KOPT-K1 (cell line): Measurements from ENCODE around the gene ANKUB1.

ENCODE experiments used
- H3K27ac ChIP-seq: fragments of 200-600 bp; sonication (generic); 2 replicates; pipeline ENCODE4 v1.5.1; 2016; ENCODE audit warnings: antibody characterized with exemption, mild to moderate bottlenecking, low read depth, low read length; ENCODE audit not compliant: poor library complexity, severe bottlenecking
- H3K36me3 ChIP-seq: fragments of 200-600 bp; sonication (generic); 2 replicates; pipeline ENCODE4 v1.5.1; 2017; ENCODE audit warnings: antibody characterized with exemption, mild to moderate bottlenecking, low read length, moderate library complexity; ENCODE audit not compliant: insufficient read depth
- H3K9me3 ChIP-seq: fragments of 200-600 bp; sonication (generic); 2 replicates; pipeline ENCODE4 v1.5.1; 2017; ENCODE audit warnings: antibody characterized with exemption, low read length, mild to moderate bottlenecking; ENCODE audit not compliant: insufficient read depth, poor library complexity, severe bottlenecking

Gene ANKUB1

GRCh38 chr3:149815321-149815720, 23.0 kb upstream of the ANKUB1 start:
- H3K9me3 ChIP-seq, result no peaks in the 10 kb centered on the region
- no peaks in the 10 kb centered on the region for H3K36me3 ChIP-seq
- no peak overlapping the region for H3K27ac ChIP-seq

DNA sequence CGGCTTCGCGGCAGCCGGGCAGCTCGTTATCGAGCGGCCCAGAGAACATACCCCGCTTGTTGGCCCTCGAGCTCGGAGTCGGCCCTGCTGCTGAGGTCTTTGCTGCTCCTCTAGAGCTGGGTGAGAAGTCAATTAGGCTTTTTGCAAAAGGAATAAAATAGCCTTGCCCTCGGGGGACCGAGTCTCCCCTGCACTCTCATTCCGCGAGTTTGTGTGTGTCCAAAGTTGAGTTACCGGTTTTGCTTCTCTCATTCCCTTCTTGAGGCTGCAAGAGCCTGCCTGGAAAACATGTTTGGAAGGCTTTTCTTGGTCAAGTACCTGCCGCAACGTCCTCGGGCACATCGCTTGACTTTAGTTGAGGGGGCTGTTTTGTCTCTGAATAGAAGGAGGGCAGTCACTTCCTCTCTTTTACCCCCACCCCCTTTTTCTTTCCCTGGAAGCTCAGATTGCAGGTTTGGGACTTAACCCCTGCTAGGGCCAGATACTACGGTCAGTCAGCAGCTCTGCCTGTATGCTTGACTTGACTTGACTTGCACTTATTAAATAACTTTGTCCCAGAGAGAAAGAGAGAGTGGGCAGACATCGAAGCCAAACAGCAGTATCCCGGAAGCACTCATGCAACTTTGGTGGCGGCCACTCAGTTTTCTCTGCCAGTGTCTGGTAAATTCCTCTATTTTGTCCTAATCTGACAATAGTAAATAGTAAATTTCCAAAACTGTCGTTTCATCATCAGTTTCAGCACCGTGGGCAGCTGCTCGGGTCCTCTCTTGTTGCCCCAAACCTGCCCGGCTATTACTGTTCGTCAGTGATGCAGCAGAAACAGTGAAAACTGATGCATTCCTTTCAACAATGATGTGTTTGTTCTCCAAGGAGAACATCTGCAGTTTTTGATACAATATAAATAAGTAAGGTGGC, 21.3 kb upstream of the ANKUB1 start:
- Histone ChIP-seq H3K9me3 (no peaks in the 10 kb centered on the region), H3K27ac (peak overlapping the region; percentile 65), H3K36me3 (no peaks in the 10 kb centered on the region)

GRCh38 chr3:149812606-149813366, 20.4 kb upstream of the ANKUB1 start, which contains the start of gene RNF13:
RNF13 (plus strand) TSS chr3:149813215; CDS start chr3:149846027, 32,812 bp downstream.
- Histone ChIP-seq H3K36me3 (no peaks in the 10 kb centered on the region), H3K9me3 (no peaks in the 10 kb centered on the region), H3K27ac (peak within 1 kb of the TSS; percentile 65)

DNA sequence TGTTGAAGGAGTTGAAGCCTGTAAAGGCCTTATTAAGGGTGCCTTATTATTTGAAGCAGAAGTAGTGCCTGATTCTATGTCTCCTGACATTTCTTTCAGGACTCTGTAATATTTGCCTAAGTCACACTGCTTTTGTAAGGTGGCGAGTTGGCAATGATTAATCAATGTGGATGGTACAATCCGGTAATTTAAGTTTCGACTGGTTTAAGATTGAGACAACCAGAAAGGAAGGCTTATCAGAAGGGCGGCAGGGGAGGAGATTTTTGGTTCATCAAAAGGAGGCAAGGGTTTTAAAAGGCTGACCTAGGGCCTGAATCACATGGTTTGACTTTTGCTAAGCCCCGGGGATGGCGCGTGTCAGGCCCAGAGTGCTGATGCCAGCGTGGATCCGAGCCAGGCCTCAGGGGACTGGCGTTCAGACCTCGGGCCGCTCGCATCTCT, 19.8 kb upstream of the ANKUB1 start:
- no peaks in the 10 kb centered on the region for H3K36me3 ChIP-seq
- H3K9me3 ChIP-seq, result no peaks in the 10 kb centered on the region
- peak overlapping the region; percentile 65 for H3K27ac ChIP-seq

GRCh38 chr3:149810846-149811245, 18.5 kb upstream of the ANKUB1 start:
- no peaks in the 10 kb centered on the region for H3K9me3 ChIP-seq
- no peak overlapping the region for H3K27ac ChIP-seq

DNA sequence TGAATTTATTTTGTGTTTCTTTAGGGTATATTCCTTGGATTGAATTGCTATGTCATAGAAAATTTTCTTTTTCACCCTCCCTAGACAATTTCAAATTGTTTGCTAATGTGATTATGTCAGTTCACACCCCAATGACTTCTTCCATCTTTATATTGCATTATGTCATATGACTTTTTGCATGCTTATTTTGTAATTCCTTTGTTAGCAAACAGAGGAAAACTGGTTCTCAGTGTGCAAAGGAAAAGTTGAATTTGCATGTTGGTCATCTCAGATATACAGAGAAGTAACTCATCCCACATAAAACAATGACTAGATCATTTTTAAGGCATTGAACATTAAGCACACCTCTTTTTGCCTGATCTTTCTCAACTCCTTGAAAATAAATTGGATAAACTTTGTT, 17.3 kb upstream of the ANKUB1 start:
- Histone ChIP-seq H3K27ac (no peak overlapping the region), H3K36me3 (no peaks in the 10 kb centered on the region), H3K9me3 (no peaks in the 10 kb centered on the region)

More at GRCh38 chr3:149810846-149811245, 18.5 kb upstream of the ANKUB1 start:
- H3K36me3 ChIP-seq, result no peaks in the 10 kb centered on the region

GRCh38 chr3:149808209-149808829, 16.0 kb upstream of the ANKUB1 start:
- no peak overlapping the region for H3K27ac ChIP-seq
- no peaks in the 10 kb centered on the region for H3K9me3 ChIP-seq
- no peaks in the 10 kb centered on the region for H3K36me3 ChIP-seq

- Histone ChIP-seq H3K36me3 (no peaks in the 10 kb centered on the region), H3K9me3 (no peaks in the 10 kb centered on the region), H3K27ac (no peak overlapping the region)
Measured at GRCh38 chr3:149806171-149806778, 13.9 kb upstream of the ANKUB1 start.

GRCh38 chr3:149801639-149802038, 9.3 kb upstream of the ANKUB1 start:
- Histone ChIP-seq H3K27ac (no peak overlapping the region), H3K36me3 (no peaks in the 10 kb centered on the region), H3K9me3 (no peaks in the 10 kb centered on the region)

GRCh38 chr3:149801195-149801594, 8.8 kb upstream of the ANKUB1 start:
- Histone ChIP-seq H3K36me3 (no peaks in the 10 kb centered on the region), H3K27ac (no peak overlapping the region), H3K9me3 (no peaks in the 10 kb centered on the region)

DNA sequence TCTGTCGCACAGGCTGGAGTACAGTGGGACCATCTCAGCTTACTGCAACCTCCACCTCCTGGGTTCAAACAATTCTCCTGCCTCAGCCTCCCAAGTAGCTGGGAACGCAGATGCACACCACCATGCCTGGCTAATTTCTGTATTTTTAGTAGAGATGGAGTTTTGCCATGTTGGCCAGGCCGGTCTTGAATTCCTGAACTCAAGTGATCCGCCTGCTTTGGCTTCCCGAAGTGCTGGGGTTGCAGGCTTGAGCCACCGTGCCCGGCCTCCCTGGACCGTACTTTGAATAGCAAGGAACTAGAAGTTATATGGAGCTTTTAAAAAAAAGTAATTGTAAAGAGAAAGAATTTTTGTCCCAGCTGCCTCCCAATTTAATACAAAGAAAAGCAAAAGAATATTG, 8.3 kb upstream of the ANKUB1 start:
- Histone ChIP-seq H3K27ac (no peak overlapping the region), H3K9me3 (no peaks in the 10 kb centered on the region), H3K36me3 (no peaks in the 10 kb centered on the region)

GRCh38 chr3:149796026-149796425, 3.7 kb upstream of the ANKUB1 start:
- Histone ChIP-seq H3K36me3 (no peaks in the 10 kb centered on the region), H3K27ac (no peak overlapping the region), H3K9me3 (no peaks in the 10 kb centered on the region)

GRCh38 chr3:149790698-149791097, 1.7 kb downstream of the ANKUB1 start:
- H3K36me3 ChIP-seq, result no peaks in the 10 kb centered on the region
- H3K27ac ChIP-seq, result no peak overlapping the region

DNA sequence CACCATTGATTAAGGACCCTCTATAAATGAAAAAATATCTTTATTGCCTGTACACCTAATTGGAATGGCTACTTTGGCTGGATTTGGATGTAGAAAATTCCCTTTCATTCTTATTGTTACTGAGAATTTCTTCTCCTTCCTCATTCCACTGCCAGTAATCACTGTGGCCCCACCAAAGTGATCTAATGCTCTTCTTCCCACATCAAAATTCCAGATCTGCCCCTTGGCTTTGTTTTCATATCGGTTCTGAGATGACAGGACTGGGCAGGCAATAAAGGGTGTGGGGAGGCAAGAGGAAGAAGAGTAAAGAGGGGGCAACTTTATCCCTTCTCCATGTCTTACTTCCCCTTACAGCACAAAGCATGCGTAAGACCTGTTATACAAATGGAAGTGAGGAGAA, 2.1 kb downstream of the ANKUB1 start:
- H3K36me3 ChIP-seq, result no peaks in the 10 kb centered on the region
- no peak overlapping the region for H3K27ac ChIP-seq
- H3K9me3 ChIP-seq, result no peaks in the 10 kb centered on the region

More at GRCh38 chr3:149790698-149791097, 1.7 kb downstream of the ANKUB1 start:
- no peaks in the 10 kb centered on the region for H3K9me3 ChIP-seq
